Stimulated activated CD8-positive, alpha-beta memory T cell treated with anti-CD3 and anti-CD28 coated beads, Interleukin-15, amount 100 ng/mL, for 48 hours (primary cell): ENCODE data around the gene FXYD6.
"Not testable (repeated sequence)": the region's sequence is repeated elsewhere in the genome, so short reads cannot be mapped to it uniquely, and the experiment has no call there.

Experiments
- DNase-seq, 2 donors: peaks; one replicate each; pipeline ENCODE4 v3.0.0-alpha.2; 2020; ENCODE audit warnings: low read depth in 2 of 2

Gene FXYD6, protein sequence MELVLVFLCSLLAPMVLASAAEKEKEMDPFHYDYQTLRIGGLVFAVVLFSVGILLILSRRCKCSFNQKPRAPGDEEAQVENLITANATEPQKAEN

GRCh38 chr11:117876341-117877119 is at the start of gene FXYD6:
TSS of gene FXYD6 (minus strand) at chr11:117876658. CDS start at chr11:117842776, 33,882 bp downstream.
- DNase-seq, result no peak

DNA sequence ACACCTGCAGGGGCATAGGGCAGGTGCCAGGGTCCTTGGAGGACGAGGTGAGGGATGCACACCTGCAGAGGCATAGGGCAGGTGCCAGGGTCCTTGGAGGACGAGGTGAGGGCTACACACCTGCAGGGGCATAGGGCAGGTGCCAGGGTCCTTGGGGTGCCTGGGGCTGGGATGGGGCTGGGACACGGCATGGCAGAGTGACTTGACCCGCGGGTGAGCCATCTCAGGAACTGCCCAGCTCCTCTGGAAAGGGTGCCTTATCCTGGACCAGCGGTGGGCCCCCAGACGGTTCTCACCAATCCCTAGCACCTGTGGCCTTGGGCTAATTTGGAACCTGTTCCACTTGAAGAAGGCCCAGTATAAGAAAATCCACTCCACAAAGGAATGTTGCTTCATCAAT is 49.7 kb upstream of the FXYD6 start:
- DNase-seq, result not testable (repeated sequence)

DNA sequence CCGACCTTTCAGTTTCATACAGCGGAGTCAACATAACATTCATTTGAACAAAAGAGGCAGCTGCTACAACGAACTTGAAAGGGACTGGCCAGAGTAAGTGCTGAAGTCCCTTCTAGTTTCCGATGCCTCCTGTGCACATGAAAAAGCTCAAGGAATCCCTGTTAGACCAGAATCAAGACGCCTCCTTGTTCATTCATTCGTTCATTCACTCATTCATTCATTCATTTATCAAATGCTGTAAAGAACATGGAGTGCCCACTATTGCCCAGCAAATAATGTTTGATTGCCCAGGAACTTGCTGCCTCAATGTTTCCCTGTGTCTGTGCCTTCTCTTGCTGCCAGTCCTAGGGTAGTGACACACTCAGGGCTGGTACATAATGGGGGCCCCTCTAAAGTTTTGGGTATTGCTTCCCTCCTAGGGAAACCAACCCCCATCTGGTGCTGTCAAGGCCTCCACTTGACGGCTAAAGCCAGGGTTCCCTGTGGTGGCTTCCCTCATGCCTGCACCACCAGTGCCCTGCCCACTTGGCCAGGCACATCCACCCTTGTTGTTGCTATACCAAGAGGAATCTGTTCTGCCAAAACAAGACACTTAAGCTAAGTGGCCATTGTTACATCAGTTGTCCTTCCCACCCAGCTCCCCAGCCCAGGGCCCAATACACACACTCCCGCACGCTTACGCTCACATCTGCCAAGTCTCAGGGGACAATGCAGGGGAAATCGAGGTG is 48.9 kb upstream of the FXYD6 start:
- no peak for DNase-seq

DNA sequence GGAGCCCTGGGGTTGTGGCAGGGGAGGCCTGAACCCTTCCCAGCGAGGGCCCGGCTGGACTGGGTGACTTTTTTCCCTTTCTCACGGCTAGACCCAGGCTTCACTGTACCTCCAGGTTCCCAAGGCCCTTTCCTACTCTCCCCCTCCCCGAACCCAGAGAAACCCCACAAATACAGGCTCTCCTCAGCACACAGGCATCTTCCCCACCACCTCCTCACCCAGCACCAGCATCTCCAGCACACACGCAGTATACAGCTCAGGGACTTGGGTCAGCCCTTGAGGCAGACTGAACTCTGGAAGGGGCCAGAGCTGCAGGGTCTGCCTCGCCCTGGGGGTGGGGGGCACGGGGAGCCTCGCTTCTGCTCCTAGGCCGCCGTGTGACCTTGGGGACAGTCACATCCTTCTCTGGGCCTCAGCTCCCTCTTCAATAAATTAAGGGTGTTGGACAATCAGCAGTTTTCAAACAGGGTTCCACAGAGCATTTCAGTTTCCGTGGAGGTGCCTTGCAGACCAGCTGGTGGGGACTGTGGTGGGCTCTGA is 48.2 kb upstream of the FXYD6 start:
- DNase-seq, result no peak

DNA sequence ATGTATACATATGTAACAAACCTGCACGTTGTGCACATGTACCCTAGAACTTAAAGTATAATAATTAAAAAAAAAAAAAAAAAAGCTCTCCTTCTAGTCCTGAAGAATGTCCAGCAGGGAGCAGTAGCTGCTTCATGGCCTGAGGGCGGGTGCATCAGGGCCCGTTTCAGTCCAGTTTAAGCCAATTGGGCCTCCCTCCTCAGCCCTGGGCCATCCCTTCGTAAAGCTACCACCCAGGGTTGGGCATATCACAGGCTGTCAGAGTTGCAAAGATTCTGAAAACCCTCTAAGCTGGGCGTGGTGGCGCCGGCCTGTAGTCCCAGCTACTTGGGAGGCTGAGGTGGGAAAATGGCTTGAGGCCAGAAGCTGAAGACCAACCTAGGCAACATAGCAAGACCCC is 47.3 kb upstream of the FXYD6 start:
- DNase-seq, result no peak

DNA sequence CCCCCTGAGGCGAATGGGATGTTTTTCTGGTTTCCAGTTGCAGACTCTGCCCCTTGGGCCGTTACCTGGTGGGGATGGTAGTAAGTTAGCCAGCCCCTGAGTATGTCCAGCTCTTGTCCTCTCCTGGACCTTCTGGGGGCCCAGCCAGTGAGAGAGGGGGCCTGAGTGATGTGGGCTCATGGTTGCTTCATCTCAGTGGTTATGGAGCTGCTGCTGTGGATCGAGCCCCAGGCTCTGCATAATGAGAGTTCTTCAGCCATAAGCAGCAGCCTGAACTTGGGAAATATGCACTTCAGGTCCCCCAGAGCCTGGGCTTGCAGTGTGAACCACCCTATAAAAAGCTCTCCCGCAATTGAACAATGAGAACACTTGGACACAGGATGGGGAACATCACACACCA is 46.8 kb upstream of the FXYD6 start:
- DNase-seq, result no peak

- DNase-seq, result no peak
Observed at GRCh38 chr11:117921893-117922292, 45.4 kb upstream of the FXYD6 start.

- DNase-seq, result no peak
Observed at GRCh38 chr11:117921456-117921855, 45.0 kb upstream of the FXYD6 start.

DNA sequence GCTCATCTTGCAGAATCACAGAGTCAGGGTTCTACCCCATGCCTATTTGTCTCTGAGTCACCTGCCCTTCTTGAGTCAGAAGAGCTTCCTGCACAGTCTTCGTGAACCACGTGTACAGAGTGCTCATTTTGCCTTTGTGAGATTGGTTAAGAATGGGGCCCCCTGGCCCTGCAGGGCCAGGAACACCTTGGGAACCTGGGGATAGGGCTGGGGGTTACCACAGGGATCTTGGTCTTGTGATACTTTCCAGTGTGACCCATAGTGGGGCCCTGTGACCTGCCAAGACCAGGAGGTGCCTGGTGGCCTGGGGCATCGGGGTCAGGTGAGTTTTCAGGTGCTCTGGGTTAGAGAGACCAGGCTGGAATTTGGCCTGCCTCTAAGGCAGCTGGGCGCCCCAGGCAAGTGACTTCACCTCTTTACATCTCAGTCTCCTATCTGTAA is 43.3 kb upstream of the FXYD6 start:
- no peak for DNase-seq

GRCh38 chr11:117919341-117919740 is 42.9 kb upstream of the FXYD6 start:
- no peak for DNase-seq

- DNase-seq, result no peak
Observed at GRCh38 chr11:117918366-117919255, 42.2 kb upstream of the FXYD6 start.

DNA sequence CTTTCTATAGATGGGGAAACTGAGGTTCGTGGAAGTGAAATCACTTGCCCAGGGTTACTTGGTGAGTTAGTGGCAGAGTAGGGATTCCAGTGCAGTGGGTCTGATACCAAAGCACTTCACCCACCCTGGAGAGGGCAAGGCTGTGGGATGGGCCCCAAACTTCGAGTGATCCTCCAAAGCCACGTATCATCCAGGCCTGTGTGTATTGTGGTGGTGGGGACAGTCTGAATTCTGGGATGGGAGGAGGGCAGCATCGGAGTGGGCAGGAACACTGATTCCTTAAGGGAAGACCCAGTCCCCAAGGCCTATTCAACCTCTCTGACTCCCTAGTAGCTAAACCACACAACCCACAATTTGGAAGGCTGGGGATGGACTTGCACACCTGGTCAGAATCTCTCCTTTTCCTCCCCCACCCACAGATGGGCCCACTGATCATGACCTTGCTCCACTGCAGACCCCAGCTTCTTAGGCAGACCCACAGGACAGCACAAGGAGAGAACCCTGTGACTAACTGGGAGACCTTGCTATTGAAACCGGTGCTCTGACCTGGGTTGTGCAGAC is 41.2 kb upstream of the FXYD6 start:
- DNase-seq, result no peak

DNA sequence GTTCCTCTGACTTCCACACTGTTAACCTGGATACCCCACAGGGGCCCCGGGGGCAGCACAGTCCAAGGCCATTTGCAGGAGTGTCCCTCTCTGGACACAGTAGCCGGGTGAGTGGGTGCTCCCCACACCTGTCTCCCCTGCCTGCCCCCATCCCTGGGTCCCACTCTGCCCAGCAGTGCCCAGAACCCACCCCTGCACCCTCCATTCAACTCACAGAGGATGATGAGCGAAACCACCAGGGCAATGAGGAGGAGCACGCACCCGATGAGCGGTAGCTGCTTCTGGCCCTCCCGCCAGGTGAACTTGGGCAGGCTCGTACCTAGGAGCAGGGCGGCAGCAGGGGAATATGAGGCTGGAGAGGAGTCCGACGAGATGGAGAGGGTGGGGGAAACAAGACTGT is 40.5 kb upstream of the FXYD6 start:
- no peak for DNase-seq

GRCh38 chr11:117915672-117916235 is 39.3 kb upstream of the FXYD6 start:
- no peak for DNase-seq

GRCh38 chr11:117914991-117915618 is 38.6 kb upstream of the FXYD6 start:
- DNase-seq, result no peak

GRCh38 chr11:117914398-117914761 is 37.9 kb upstream of the FXYD6 start:
- DNase-seq, result no peak

DNA sequence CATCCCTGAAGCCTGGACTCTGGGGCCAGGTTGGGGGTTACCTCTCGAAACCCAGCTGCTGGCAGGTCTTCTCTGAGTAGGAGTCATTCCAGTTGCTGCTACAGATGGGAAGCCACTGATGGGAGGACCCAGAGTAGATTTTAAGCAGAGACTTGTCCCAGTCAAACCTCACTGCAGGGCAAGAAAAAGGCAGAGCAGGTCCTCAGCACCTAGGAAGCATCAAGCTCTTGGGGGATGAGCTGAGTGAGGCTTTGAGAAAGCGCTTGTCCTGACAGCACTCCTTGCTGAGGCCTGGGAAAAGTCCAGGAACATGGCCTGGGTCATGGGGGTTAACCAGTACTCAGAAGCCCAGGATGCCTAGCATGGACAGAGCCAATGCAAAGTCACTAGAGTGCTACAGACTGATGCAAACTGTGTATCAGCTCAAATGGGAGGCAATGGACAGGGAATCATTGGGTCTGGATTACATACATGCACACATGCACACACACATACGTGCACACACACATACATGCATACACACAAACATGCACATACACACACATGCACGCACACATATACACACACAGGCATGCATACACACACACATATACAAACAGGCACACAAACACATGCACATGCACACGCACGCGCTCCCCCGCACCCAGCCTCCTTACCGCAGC is 37.4 kb upstream of the FXYD6 start:
- no peak for DNase-seq

GRCh38 chr11:117912497-117912896 is 36.0 kb upstream of the FXYD6 start:
- DNase-seq, result no peak

DNA sequence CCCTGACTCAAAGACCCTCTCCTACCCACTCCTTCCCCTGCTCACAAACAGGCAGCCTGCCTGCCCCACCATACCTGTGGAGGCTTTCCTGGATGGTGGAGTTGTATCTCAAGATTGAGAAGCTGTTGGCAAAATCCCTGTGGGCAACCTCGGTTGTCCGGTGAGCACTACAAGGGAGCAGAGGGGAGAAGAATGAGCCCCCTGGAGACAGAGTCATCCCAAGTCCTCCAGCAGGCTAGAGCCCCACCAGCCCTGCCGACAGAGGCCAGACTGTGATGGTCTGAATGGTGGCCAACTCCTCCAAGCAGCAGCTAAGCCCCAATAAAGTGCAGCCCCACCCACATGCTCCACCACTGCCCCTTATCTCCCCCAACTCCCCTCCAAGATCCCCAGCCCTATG is 35.2 kb upstream of the FXYD6 start:
- DNase-seq, result no peak
